ENCODE data around the gene PUS1.

Gene PUS1

DNA sequence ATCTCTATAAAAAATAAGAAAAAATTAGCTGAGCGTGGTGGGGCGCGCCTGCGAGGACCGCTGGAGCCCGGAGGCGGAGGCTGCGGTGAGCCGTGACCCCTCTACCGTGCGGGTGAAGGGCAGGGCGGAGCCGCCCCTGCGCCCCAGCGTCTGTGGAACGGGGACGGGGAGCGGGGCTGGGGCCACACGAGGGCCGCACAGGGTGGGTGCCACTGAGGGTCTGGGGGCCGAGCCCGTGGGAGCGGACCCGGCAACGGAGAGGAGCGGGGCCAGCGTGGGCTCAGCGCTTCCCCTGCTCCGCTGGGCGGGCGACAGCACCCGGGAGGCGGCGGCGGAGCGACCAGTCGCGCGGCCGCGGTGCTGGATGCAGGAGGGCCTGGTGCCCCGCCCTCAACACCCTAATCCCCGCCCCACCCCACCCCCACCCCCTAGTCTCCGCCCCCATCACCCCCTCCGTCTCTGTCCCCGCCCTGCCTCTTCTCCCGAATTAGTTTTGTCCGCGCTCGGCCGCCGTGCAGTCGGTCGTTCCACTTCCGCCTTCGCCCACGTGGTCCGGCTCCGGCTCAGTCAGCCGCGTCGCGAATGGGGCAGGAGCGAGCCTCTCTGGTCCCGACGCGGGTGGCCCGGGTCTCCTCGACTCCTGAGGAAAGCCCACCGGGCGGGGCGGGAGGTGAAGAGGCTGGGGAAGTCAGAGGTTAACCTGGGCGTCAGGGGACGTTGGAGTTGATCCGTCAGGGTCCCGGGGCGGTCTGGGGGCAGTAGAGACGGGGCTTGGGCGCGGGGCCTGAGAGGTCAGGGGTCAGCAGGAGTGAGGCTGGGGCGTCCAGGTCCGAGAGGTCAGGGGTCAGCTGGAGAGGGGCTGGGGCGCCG lies at the start of gene PUS1:
Gene PUS1, plus strand, starts transcription at position 566 of the 870 bp plus-strand sequence. CDS start 447 bp downstream, outside the sequence.
- peak; percentile 54; the same call in 1 of the 2 replicates for TF ChIP-seq YY1 (IDR thresholded peaks at IDR 0.05; ENCODE audit: low read depth)
- TF ChIP-seq TCF12 (IDR thresholded peaks at IDR 0.05; ENCODE audit: low read depth) = no peak; the same call in 1 of the 2 replicates
- peak; percentile 53 for TF ChIP-seq ZBTB7A (IDR thresholded peaks at IDR 0.05; ENCODE audit: low read depth)
- TF ChIP-seq EGR1 (IDR thresholded peaks at IDR 0.05) = peak; percentile 63; the same call in 1 of the 2 replicates
- TF ChIP-seq FOXM1 (IDR thresholded peaks at IDR 0.05; ENCODE audit: borderline replicate concordance, low read depth) = no peak
- 0 out of 2 replicates have a peak, but pooled peaks have one; percentile 4 for TF ChIP-seq CEBPB (IDR thresholded peaks at IDR 0.05)
- TF ChIP-seq, protein P1, sequence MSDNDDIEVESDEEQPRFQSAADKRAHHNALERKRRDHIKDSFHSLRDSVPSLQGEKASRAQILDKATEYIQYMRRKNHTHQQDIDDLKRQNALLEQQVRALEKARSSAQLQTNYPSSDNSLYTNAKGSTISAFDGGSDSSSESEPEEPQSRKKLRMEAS (IDR thresholded peaks at IDR 0.05) = peak; percentile 99
- TF ChIP-seq, protein P2, sequence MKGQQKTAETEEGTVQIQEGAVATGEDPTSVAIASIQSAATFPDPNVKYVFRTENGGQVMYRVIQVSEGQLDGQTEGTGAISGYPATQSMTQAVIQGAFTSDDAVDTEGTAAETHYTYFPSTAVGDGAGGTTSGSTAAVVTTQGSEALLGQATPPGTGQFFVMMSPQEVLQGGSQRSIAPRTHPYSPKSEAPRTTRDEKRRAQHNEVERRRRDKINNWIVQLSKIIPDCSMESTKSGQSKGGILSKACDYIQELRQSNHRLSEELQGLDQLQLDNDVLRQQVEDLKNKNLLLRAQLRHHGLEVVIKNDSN (IDR thresholded peaks at IDR 0.05) = peak; percentile 96
- no peak for TF ChIP-seq TEAD4 (IDR thresholded peaks at IDR 0.05)
- no peak; the same call in 1 of the 2 replicates for TF ChIP-seq RAD21 (IDR thresholded peaks at IDR 0.05; ENCODE audit: low read depth)
- TF ChIP-seq, protein P3, sequence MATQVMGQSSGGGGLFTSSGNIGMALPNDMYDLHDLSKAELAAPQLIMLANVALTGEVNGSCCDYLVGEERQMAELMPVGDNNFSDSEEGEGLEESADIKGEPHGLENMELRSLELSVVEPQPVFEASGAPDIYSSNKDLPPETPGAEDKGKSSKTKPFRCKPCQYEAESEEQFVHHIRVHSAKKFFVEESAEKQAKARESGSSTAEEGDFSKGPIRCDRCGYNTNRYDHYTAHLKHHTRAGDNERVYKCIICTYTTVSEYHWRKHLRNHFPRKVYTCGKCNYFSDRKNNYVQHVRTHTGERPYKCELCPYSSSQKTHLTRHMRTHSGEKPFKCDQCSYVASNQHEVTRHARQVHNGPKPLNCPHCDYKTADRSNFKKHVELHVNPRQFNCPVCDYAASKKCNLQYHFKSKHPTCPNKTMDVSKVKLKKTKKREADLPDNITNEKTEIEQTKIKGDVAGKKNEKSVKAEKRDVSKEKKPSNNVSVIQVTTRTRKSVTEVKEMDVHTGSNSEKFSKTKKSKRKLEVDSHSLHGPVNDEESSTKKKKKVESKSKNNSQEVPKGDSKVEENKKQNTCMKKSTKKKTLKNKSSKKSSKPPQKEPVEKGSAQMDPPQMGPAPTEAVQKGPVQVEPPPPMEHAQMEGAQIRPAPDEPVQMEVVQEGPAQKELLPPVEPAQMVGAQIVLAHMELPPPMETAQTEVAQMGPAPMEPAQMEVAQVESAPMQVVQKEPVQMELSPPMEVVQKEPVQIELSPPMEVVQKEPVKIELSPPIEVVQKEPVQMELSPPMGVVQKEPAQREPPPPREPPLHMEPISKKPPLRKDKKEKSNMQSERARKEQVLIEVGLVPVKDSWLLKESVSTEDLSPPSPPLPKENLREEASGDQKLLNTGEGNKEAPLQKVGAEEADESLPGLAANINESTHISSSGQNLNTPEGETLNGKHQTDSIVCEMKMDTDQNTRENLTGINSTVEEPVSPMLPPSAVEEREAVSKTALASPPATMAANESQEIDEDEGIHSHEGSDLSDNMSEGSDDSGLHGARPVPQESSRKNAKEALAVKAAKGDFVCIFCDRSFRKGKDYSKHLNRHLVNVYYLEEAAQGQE (IDR thresholded peaks at IDR 0.05; ENCODE audit: low read depth) = no peak
- no peak for TF ChIP-seq EP300 (IDR thresholded peaks at IDR 0.05; ENCODE audit: borderline replicate concordance)
- no peak for TF ChIP-seq NFIC (IDR thresholded peaks at IDR 0.05)
- no peak for TF ChIP-seq CREB1 (IDR thresholded peaks at IDR 0.05; ENCODE audit: low read depth)
- TF ChIP-seq TAF1 (IDR thresholded peaks at IDR 0.05; ENCODE audit: low read depth) = peak; percentile 57

DNA sequence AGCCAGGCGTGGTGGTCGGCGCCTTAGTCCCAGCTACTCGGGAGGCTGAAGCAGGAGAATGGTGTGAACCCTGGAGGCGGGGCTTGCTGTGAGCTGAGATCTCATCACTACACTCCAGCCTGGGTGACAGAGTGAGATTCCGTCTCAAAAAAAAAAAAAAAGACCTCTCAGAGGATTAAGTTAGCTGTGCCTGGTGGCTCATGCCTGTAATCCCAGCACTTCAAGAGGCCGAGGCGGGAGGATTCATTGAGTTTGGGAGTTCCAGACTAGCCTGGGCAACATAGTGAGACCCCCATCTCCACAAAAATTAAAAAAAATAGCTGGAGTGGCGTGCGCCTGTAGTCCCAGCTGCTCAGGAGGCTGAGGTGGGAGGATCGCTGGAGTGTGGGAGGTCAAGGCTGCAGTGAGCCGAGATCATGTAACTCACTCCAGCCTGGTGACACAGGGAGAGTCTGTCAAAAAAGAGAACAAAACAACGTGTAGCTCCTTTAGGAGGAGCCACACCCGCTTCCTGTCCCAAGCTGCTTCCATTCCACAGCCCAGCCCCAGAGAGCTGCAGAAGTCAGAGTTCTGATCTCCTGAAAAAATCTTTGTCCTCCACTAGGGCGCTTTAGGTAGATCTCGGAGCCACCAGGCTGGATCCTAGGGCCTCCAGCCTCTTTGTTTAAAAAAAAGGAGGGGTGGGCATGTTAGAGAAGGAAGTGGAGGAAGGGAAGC lies 46.1 kb upstream of the PUS1 start:
- TF ChIP-seq CEBPB (IDR thresholded peaks at IDR 0.05) (no peak), YY1 (IDR thresholded peaks at IDR 0.05; ENCODE audit: low read depth) (no peak), CREB1 (IDR thresholded peaks at IDR 0.05; ENCODE audit: low read depth) (no peak), RAD21 (IDR thresholded peaks at IDR 0.05; ENCODE audit: low read depth) (no peak), FOXM1 (IDR thresholded peaks at IDR 0.05; ENCODE audit: borderline replicate concordance, low read depth) (no peak), EGR1 (IDR thresholded peaks at IDR 0.05) (no peak), TEAD4 (IDR thresholded peaks at IDR 0.05) (no peak), EP300 (IDR thresholded peaks at IDR 0.05; ENCODE audit: borderline replicate concordance) (no peak), ZBTB7A (IDR thresholded peaks at IDR 0.05; ENCODE audit: low read depth) (no peak), TCF12 (IDR thresholded peaks at IDR 0.05; ENCODE audit: low read depth) (no peak), NFIC (IDR thresholded peaks at IDR 0.05) (no peak), TAF1 (IDR thresholded peaks at IDR 0.05; ENCODE audit: low read depth) (no peak)
- TF ChIP-seq, protein P3 (IDR thresholded peaks at IDR 0.05; ENCODE audit: low read depth) = no peak
- TF ChIP-seq, protein P2 (IDR thresholded peaks at IDR 0.05) = no peak
- TF ChIP-seq, protein P1 (IDR thresholded peaks at IDR 0.05) = no peak

DNA sequence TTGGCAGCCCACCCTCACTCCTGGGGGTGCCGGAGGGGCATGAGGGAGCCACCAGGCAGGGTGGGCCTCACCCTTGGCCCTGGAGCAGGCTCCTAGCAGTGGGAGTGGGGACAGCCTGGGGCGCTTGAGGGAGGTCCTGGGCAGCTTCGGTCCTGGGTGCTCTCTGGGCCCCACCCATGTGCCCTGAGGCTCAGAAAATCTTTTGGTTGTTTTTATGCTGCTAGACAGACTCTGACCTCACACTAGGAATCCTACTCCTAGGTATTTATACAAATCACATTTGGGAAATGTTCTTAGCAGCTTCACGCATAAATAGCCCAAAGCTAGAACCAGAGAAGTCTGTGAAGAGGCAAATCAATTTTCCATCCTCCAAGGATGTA lies 45.6 kb upstream of the PUS1 start:
- TF ChIP-seq YY1 (IDR thresholded peaks at IDR 0.05; ENCODE audit: low read depth) (no peak), EP300 (IDR thresholded peaks at IDR 0.05; ENCODE audit: borderline replicate concordance) (no peak), CEBPB (IDR thresholded peaks at IDR 0.05) (no peak), RAD21 (IDR thresholded peaks at IDR 0.05; ENCODE audit: low read depth) (no peak), ZBTB7A (IDR thresholded peaks at IDR 0.05; ENCODE audit: low read depth) (no peak), TAF1 (IDR thresholded peaks at IDR 0.05; ENCODE audit: low read depth) (no peak), FOXM1 (IDR thresholded peaks at IDR 0.05; ENCODE audit: borderline replicate concordance, low read depth) (no peak)
- TF ChIP-seq, protein P2 (IDR thresholded peaks at IDR 0.05) = no peak
- TF ChIP-seq, protein P1 (IDR thresholded peaks at IDR 0.05) = no peak
- TF ChIP-seq, protein P3 (IDR thresholded peaks at IDR 0.05; ENCODE audit: low read depth) = no peak
